Activated CD8-positive, alpha-beta memory T cell treated with anti-CD3 and anti-CD28 coated beads, Interleukin-2, amount 50 U/mL, for 4 hours (primary cell): ENCODE results near the gene PLEKHA7.
"Not testable (repeated sequence)": the region's sequence is repeated elsewhere in the genome, so short reads cannot be mapped to it uniquely, and the experiment has no call there.

Experiments
- DNase-seq: peaks from one replicate; pipeline ENCODE4 v3.0.0-alpha.2; 2020

PLEKHA7 gene, protein sequence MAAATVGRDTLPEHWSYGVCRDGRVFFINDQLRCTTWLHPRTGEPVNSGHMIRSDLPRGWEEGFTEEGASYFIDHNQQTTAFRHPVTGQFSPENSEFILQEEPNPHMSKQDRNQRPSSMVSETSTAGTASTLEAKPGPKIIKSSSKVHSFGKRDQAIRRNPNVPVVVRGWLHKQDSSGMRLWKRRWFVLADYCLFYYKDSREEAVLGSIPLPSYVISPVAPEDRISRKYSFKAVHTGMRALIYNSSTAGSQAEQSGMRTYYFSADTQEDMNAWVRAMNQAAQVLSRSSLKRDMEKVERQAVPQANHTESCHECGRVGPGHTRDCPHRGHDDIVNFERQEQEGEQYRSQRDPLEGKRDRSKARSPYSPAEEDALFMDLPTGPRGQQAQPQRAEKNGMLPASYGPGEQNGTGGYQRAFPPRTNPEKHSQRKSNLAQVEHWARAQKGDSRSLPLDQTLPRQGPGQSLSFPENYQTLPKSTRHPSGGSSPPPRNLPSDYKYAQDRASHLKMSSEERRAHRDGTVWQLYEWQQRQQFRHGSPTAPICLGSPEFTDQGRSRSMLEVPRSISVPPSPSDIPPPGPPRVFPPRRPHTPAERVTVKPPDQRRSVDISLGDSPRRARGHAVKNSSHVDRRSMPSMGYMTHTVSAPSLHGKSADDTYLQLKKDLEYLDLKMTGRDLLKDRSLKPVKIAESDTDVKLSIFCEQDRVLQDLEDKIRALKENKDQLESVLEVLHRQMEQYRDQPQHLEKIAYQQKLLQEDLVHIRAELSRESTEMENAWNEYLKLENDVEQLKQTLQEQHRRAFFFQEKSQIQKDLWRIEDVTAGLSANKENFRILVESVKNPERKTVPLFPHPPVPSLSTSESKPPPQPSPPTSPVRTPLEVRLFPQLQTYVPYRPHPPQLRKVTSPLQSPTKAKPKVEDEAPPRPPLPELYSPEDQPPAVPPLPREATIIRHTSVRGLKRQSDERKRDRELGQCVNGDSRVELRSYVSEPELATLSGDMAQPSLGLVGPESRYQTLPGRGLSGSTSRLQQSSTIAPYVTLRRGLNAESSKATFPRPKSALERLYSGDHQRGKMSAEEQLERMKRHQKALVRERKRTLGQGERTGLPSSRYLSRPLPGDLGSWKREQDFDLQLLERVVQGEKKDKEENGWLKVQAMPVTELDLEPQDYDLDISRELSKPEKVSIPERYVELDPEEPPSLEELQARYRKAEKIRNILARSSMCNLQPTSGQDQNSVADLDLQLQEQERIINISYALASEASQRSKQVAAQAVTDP

DNA sequence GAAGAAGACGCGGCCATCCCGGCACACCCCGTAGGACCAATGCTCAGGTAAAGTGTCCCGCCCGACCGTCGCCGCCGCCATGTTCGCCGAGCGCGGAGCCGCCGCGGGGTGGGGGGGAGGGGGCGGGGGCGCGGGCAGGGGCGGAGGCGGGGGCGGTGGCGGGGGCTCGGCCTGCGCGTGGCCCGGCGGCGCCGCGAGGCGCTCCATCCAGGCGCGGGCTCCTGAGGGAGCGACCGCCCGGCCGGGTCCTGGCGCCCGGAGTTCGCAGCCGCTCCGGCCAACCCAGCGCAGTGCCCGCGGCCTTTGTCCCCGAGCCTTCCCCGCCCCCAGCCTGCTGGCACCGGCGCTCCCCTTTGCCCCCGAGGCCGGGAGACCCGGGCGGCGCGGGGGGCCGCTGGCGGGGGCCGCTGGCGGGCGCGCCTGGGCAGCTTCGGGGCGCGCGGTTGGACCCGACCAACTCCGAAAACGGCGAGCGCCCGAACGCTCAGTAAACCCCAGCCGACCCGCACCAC is at the start of gene PLEKHA7:
PLEKHA7 (minus strand) TSS at position 94 of the 512 bp plus-strand sequence; CDS start at position 81, 13 bp downstream.
- no peak for DNase-seq

DNA sequence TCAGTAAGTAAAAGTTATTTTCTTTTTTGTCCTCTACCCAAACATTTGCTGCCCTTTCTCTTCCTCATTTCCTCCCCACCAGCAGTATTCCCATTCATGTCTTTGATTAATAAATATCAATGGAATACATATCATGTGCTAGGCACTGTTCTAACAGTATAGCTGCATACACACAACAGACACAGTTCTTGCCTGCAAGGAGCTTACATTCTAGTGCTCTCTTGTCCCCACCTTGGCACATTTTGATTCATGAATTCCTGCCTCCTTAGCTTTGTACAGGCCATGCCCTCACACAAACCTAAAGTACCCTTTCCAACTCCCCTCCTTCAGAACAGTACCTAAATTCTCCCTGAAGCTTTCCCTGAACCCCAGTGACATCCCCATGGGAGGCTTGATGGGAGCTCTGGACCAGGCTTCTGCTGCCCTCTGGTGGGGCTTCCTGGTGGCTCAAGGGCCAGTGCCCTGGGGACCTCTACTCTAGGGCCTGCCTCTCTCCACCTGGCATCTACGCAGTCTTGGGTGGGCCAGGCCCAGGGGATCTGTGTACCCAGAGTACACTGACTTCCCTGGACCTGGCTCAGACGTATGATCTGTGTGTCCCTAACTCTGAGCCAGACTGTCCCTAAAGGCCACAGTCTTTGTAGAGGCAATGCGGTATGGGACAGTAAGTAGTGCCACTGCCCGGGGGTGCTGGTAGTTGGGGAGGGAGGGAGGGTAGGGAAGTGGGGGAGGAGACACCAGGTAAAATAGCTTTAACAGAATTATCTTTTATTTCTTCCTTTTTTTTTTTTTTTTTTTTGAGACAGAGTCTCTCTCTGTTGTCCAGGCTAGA is 49.2 kb upstream of the PLEKHA7 start:
- peak; percentile 31 for DNase-seq

DNA sequence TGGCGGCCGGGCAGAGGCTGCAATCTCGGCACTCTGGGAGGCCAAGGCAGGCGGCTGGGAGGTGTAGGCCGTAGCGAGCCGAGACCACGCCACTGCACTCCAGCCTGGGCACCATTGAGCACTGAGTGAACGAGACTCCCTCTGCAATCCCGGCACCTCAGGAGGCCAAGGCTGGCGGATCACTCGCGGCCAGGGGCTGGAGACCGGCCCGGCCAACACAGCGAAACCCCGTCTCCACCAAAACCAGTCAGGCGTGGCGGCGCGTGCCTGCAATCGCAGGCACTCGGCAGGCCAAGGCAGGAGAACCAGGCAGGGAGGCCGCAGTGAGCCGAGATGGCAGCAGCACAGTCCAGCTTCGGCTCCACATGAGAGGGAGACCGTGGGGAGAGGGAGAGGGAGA is 36.9 kb upstream of the PLEKHA7 start:
- DNase-seq = not testable (repeated sequence)

DNA sequence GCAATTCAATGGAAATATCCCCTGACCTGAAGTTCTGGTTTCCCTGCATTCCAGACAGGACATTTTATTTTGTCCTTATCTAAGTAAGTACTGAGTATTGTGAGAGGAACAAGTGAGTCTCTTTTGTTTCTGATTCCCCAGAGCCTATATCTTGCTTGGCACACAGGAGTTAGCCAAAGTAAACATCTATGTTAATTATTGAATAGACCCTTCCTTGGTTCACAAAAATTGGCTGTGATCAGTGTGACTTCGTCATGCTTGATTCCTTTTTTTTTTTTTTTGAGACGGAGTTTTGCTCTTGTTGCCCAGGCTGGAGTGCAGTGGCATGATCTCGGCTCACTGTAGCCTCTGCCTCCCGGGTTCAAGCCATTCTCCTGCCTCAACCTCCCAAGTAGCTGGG is 34.3 kb upstream of the PLEKHA7 start:
- not testable (repeated sequence) for DNase-seq

DNA sequence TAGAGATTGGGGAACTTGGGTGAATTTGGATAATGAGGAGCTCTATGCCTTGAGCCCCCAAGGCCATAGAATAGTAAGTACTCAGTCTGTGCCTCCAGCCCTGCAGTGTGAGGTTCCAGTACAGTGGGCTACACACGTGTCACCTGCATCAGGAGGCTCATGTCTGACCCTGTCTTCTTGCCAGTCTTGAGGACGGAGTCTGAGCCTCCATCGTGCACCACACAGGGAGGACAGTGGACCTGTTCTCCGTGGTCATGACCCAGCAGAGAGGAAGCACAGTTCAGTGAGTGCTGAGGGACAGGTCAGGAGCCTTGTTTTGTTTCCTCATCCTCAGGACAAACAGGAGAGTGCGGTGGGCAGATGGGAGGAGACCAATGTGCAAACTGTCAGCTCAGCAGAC is 32.5 kb upstream of the PLEKHA7 start:
- DNase-seq = no peak

DNA sequence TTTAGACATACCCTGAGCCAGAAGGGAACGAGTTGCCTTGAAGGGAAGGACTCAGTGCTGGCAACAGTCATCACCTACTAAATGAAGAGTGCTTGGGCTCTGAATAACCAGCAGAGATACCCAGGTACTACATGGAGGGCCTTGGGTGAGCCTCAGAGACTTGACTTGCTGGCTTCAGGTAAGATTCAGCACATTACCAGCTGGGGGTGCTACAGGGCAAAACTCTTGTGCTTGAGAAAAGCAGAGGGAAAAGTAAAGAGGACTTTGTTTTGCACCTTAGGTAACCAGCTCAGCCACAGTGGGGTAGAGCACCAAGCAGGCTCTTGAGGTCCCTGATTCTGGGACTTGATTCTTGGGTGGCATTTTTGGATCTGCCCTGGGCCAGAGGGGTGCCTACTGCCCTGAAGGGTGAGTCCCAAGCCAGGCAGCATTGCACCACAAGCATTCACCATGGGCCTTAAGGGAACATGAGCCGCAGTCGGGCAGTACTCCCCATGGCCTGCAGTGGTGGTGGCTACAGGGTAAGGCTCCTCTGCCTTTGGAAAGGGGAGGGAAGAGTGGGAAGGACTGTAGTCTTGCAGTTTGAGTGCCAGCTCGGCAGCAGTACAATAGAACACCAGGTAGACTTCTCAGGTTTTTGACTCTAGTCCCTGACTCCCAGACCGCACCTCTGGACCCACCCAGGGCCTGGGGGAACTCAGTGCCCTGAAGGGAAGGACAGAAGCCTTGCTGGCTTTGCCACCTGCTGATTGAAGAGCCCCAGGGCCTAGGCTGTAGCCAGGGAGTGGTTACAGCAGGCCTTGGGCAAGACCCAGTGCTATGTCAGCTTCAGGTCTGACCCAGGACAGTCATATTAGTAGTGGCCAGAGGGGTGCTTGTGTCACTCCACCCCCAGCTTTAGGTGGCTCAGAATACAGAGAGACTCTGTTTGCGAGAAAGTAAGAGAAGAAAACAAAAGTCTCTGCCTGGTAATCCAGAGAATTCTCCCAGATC is 22.7 kb upstream of the PLEKHA7 start:
- no peak for DNase-seq

DNA sequence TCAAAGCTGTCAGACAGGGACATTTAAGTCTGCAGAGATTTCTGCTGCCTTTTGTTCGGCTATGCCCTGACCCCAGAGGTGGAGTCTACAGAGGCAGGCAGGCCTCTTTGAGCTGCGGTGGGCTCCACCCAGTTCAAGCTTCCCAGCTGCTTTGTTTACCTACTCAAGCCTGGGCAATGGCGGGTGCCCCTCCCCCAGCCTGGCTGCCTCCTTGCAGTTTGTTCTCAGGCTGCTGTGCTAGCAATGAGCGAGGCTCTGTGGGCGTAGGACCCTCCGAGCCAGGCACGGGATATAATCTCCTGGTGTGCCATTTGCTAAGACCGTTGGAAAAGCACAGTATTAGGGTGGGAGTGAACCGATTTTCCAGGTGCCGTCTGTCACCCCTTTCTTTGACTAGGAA is 19.8 kb upstream of the PLEKHA7 start:
- DNase-seq = not testable (repeated sequence)

DNA sequence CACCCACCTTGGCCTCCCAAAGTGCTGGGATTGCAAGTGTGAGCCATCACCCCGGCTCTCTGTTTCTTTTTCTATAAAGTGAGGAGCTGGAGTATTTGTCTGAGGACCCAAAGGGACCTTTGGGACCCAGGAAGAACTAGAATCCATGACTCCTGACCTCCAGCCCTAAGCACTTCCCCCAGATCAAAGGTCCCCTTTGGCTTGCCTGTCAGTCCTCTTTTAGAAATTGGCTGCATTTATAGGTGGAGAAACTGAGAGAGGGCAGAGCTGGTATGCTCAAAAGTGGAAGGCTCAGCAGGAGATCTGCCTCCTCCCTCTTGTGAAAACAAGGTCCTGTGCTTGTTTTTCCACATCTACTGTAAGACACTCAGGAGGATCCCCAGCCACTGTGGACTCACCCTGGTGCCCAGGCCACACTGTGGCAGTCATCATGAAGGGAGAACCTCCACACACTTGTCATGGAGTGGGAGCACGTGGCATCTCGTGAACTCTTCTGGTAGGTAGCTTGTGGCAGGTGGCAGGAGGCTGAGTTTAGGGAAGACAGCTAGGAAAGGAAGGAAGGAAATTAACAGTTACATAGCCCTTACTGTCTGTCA is 12.4 kb upstream of the PLEKHA7 start:
- no peak for DNase-seq

DNA sequence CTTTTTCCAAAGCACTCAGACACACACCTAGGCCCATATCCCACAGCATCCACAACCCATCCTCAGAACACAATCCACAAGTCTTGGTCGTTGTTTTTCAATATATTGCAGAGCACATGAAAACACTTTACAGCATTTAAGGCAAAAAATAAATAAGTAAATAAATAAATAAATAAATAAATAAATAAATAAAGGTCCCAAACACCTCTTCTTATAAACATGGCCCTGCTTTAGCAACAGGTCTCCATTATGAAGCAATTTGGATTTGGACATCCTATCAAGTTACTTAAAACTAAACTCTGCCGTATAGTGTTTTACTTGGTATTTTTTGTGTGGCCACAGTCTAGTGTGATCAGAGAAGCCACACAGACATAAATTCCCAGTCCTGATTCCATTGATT is 10.7 kb upstream of the PLEKHA7 start:
- DNase-seq = no peak

DNA sequence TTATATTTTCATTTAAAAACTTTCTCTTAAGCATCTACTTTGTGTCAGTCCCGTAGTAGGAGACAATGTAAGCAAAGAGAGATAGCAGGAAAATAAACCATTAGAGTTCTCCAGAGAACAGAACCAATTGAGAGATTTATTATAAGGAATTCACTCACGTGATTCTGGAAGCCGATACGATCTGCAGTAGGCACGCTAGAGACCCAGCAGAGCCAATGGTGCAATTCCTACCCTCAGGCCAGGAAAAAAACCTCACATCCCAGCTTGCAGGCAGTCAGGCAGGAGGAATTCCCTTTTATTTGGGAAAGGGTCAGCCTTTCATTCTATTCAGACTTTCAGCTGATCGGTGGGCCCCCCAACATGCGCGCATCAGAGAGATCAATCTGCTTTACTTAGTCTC is 7.3 kb upstream of the PLEKHA7 start:
- DNase-seq = no peak

DNA sequence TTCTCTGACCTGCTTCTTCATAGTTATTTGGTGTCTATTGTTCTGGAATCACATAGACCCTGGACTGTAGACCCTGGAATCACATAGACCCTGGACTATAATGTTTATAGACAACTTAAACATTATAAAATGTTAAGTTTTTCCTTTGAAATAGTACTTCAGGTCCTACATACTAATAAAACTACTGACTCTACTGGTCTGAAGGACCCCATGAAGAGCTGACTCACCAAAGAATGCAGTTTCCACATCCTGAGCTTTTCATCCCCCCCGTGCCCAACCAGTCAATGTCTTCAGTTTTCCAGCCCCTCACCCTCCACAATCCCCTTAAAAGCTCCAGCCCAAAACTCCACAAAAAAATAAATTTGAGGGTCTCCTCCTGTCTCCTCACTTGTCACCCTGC is 6.6 kb upstream of the PLEKHA7 start:
- no peak for DNase-seq

DNA sequence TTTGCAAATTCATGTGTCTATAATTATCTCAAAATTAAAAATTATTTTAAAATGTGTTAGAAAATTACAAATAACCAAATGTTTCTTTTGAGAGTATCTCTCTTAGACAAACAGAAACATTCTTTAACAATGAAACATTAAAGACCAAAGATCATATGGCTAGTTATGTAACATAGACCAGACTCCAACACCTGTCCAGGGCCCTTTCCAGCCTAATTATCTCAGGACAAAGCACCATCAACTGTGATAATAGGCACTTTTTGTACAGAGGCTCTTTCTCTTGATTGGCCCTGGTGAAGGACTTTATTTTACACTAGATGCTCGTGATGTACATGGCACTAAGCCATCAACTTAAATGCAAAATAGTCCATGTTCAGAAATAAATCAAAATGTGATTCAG is 5.0 kb upstream of the PLEKHA7 start:
- DNase-seq = no peak

DNA sequence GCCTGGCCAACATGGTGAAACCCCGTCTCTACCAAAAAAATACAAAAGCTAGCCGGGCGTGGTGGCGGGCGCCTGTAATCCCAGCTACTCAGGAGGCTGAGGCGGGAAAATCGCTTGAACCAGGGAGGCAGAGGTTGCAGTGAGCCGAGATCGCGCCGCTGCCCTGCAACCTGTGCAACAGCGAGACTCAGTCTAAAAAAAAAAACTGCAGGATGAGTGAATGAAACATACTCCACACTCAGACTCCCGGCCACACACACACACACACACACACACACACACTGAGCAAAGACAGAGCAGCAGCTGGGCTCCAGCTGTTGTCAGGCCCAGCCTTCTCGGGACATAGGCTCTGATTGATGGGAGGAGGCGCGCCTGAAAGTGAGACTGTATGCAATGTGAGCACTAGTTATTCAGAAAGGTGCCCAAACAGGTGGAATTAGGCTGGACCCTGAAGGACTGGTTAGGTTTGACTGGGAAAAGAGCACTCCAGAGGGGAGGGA is 1.5 kb upstream of the PLEKHA7 start:
- DNase-seq = no peak

DNA sequence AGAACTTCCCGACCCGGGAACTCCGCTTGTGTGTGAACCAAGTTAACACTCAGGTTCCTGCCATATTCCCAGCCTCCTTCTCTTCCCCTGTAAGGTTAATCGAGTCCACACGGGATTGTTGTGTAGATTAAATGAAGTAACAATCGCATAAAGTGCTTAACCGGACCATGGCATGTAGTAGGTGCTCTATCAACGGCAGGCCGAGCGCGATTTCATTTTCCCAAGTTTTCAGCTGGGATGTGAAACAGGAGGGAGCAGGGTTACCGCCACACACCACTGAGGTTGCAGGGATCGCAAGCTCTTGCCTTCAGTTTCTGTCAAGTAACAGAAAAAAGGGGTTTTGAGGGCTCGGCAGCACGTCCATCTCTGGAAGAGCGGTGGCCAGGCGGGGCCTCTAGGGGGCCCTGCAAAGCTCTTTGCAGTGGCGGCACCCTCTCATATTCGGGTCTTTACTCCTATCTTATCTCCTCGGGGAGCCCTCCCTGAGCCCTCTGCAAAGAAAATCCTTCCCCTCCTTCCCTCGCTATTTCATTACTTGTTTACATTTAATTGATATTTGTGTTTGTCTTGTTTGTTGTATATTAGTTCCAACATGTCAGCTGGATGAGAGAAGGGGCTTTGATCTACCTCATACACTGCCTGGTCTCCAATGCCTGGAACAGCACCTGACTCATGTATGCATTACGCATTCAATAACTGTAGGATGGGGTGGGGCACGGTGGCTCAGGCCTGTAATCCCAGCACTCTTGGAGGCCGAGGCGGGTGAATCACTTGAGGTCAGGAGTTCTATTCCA is 816 bp upstream of the PLEKHA7 start:
- DNase-seq = no peak

DNA sequence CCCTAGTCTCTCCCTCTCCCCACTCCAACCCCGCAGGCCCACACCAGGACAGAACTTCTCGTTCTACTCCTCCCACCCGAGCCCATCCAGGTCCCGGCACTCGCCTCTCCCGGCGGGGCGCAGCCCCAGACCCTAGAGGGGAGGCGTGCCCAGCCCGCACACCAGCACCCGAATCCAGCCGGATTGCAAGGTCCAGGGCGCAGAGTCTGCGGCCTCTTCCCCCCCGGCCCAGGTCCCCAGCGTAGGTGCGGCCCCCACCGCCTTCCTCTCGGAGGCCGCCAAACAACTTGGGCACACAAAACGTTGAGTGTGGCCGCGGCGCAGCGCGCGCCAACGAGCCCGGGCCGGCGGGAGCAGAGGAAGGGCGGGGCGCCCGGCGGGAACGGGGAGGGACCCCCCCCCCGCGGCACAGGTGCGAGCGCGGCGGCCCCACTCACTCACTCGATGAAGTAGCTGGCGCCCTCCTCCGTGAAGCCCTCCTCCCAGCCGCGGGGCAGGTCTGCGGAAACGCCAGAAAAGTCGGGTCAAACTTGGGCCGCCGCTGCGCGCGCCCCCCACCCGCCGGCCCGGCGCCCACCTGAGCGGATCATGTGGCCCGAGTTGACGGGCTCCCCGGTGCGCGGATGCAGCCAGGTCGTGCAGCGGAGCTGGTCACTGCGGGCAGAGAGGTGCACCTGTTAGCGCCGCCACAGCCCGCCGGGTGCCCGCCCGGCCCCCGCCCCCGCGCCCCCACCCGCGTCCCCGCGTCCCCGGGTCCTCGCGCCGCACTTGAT is 480 bp downstream of the PLEKHA7 start:
- no peak for DNase-seq

DNA sequence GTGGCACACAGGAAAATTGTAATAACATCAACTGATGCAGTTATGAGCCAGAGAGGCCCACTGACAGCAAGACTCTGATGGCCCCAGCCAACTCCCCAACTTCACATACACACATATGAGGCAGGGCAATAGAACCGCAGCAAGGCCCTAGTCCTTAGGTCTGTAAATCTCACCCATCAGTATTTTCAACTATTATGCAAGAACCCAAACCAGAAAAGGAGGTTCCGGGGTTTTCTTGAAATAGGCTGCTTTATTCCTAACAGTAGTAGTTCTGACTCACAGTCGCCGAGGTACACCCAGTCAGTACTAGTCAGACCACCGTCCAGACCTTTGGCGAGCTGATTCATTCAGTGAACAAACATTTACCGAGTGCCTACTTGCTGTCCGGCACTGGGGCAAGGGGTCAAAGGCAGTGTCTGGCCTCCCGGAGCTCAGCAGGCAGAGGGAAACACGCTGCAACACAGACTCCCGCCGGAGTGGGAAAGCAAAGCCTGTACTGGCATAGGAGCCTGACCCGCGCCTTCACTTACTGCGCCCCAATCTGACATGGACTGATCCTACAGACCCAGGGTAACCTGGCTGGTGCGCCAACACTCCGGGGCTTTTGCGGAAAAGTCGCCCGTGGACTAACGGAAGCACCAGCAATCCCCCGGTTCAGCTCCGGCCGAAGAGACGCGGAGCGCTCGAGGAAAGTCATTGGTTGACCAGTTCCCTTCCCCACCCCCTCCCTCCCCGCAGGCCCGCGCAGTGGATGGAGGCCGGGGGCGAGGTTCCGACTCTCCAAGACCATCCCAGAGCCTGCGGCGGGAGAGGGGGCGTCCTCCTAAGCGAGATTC is 1.3 kb downstream of the PLEKHA7 start:
- no peak for DNase-seq

DNA sequence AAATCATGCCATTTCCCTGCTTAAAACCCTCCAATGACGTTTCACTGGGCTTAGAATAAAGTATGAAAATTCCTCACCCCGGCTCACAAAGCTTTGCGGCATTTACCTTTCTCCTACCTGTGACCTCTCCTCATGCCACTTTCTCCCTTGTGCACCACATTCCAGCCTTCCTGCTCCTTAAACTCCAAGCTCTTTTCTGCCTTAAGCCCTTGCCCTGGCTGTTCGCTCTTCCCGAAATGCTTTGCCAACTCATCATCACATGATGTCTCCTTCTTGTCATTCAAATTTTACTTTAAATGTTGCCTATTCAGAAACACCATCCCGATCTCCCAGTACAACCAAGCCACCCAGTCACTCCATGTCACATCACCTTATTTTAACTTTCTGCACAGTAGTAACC is 2.0 kb downstream of the PLEKHA7 start:
- DNase-seq = no peak
